NCI-H1105 (cell line): ENCODE measurements around the gene PRSS37.
"Not testable (repeated sequence)": the region's sequence is repeated elsewhere in the genome, so short reads cannot be mapped to it uniquely, and the experiment has no call there.

Experiments
- DNase-seq: peaks from one replicate; lab custom pipeline; 2025; lab: John Stamatoyannopoulos, UW

Gene PRSS37, protein sequence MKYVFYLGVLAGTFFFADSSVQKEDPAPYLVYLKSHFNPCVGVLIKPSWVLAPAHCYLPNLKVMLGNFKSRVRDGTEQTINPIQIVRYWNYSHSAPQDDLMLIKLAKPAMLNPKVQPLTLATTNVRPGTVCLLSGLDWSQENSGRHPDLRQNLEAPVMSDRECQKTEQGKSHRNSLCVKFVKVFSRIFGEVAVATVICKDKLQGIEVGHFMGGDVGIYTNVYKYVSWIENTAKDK

GRCh38 chr7:141841385-141841784, at the start of gene PRSS37:
Gene PRSS37, minus strand, starts transcription at chr7:141841485. Its CDS starts 436 bp downstream, at chr7:141841049.
- DNase-seq = no peak

- DNase-seq = no peak
Observed at GRCh38 chr7:141889321-141889720, 48.0 kb upstream of the PRSS37 start.

DNA sequence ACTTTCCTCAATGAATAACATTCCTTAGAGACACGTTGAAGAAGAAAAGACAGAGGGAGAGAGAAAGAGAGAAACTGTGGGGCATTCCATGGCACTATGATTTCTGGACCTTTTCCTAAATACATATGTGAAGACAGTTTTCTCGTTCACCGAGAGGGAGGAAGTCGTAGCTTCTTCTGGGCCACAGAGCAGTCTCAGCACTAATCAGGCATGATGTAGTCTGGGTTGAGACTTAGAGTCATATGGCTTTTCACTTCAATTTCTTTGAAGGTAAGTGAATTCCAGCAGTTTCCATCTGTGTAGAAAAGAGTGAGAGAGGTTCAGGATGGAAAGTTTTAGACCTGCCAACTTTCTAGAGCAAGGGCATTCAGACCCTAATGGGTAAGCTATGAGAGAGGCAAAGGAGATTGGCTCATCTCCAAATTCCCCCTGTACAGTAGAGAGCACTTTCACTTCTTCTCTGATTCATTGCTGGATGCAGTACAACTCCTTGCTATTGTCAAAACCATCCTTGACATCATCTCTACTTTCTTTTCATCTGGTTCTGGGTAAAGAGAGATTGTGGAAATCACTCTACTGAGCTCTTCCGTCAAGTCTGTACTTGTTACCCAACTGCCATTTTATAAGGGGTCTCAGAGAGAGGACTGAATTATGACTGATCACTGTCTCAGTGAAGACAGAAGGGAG, 43.4 kb upstream of the PRSS37 start:
- no peak for DNase-seq

DNA sequence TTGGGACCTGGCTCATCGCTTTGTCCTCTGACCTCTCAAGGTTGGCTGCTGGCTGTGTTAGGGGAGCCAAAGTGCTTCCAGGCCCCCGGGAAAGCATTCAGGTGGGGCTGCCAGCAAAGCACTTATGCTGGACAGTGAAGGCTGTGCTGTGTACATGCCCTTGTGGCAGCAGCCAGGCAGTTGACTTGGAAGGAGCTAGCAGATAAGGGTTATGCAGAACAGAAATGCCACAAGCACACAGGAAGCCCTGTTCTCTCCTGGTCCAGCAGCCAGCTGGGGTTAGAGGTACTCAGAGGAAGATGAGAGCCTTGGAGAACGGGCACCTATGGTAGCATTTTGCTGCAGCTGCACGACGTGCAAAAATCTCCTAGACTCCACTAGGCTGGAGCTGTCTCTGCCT, 39.7 kb upstream of the PRSS37 start:
- no peak for DNase-seq

DNA sequence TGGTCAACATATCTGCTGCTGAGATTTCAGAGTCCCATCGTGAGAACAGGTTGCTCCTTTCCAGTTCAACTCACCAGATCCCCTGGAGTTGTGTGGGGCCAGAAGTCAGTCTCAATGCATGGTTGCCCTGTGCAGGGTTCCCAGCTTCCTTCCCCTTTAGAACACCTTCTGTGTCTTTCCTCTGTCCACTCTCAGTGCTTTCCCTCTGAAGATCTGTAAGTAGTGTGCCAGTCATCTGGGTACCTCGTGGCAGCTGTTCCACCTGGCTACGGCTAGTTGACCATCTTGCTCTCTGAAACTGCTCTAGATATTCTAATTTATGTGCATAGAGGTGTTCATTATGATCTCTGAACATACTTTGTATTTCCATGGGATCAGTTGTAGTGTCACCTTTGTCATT, 36.1 kb upstream of the PRSS37 start:
- DNase-seq = no peak

DNA sequence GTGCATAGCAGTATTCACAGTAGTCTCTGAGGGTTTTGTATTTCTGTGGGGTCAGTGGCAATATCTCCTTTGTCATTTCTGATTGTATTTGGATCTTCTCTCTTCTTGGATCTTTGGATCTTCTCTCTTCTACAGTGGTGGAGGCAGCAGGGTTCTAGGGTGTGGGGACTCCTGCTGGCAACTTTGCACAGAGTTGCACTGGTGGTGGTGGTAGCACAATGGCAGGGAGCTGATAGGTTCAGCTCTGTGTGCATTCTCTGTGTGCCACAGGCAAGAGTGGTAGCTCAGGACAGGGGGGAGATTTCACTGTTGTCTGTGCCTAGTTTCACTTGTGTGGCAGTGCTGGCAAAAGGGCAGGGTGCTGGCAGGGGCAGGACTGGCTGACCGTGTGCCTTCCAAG, 35.1 kb upstream of the PRSS37 start:
- DNase-seq = no peak

DNA sequence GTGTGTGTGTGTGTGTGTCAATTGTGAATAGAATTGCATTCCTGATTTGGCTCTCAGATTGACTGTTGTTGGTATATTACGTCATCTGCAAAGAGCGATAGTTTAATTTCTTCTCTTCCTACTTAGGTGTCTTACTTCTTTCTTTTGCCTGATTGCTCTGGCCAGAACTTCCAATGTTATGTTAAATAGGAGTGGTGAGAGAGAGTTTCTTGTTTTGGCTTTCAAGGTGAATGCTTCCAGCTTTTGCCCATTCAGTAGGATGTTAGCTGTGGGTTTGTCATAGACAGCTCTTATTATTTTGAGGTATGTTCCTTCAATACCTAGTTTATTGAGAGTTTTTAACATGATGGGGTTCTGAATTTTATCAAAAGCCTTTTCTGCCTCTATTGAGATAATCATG, 34.2 kb upstream of the PRSS37 start:
- no peak for DNase-seq

GRCh38 chr7:141874787-141875186, 33.5 kb upstream of the PRSS37 start:
- no peak for DNase-seq

GRCh38 chr7:141872931-141873330, 31.6 kb upstream of the PRSS37 start:
- DNase-seq = no peak

DNA sequence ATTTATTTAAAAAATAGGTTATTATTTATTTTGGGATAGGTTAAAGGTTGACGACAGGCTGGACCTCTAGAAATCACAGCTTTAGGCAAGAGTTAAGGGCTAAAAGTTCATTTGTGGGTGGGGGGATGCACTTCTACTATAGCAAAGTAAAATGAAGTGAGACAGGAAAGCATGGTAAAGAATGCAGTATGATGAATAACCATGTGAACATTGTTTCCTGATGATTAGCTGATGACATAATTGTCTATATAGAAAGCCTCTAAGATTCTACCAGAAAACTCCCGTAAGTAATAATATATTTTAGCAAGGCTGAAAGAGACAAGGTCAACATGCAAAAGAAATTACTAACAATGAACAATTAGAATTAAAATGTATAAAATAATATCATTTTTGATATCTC, 25.7 kb upstream of the PRSS37 start:
- no peak for DNase-seq

GRCh38 chr7:141864765-141865447, 23.6 kb upstream of the PRSS37 start:
- no peak for DNase-seq

GRCh38 chr7:141860207-141860606, 18.9 kb upstream of the PRSS37 start:
- no peak for DNase-seq

- DNase-seq = no peak
Observed at GRCh38 chr7:141847996-141848395, 6.7 kb upstream of the PRSS37 start.

- DNase-seq = no peak
Observed at GRCh38 chr7:141844256-141844655, 3.0 kb upstream of the PRSS37 start.

DNA sequence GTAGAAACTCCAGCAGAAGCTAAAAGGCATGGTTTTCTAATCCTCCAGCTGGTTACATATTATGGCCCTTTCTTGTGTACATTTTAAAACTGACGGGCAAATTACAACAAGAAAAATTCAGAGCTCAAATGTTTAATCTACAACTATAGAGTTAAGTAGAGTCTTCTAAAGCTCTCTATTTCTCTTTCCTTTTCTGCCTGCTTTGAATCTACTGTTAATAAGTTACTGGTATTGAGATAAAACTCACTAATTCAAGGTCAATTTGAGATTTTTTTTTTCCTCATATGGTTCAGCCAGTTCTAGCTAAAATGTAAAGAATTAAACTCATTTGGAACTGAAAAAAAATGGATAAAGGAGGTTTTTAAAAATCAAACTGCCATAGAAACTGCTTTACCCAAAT, 1.6 kb upstream of the PRSS37 start:
- no peak for DNase-seq

- no peak for DNase-seq
Observed at GRCh38 chr7:141840708-141841107, 577 bp downstream of the PRSS37 start.

DNA sequence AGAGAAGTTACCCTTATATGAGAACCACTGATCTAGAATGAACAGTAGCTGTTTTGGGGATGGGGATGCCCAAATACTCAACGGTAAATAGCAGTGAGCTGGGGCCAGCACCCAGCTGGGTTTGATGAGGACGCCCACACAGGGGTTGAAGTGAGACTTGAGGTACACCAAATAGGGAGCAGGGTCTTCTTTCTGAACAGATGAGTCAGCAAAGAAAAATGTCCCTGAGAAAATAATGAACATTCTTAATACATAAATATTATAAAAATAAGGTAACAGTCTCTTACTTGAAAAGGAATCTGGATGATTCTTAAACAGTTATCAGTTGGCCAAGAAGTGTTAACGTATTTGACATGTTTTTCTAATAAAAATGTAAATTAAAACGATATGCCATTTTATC, 2.0 kb downstream of the PRSS37 start:
- DNase-seq = no peak

DNA sequence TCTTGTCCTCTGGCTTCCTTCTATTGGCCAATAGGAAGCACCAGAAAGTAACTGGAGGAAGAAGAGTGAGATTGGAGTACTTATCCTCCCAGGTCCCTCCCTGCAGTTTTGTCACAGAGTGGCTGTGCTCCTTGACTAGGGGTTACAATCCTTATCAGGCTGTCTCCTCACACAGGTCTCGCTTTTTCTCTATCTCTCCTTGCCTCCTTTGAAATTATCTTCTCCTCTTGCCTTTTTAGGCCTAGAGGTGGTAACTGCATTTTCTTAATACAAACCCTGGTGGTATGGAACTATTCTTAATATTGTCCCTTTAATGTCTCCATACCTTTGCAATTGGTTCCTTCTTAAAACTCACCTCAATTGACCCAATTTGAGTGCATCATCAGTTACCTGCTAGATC, 2.7 kb downstream of the PRSS37 start:
- DNase-seq = no peak

GRCh38 chr7:141837683-141838082, 3.6 kb downstream of the PRSS37 start:
- no peak for DNase-seq

DNA sequence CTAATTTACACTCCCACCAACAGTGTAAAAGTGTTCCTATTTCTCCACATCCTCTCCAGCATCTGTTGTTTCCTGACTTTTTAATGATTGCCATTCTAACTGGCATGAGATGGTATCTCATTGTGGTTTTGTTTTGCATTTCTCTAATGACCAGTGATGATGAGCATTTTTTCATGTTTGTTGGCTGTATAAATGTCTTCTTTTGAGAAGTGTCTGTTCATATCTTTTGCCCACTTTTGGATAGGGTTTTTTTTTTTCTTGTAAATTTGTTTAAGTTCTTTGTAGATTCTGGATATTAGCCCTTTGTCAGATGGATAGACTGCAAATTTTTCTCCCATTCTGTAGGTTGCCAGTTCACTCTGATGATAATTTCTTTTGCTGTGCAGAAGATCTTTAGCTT, 18.9 kb downstream of the PRSS37 start:
- DNase-seq = not testable (repeated sequence)

GRCh38 chr7:141820067-141820466, 21.2 kb downstream of the PRSS37 start:
- no peak for DNase-seq

DNA sequence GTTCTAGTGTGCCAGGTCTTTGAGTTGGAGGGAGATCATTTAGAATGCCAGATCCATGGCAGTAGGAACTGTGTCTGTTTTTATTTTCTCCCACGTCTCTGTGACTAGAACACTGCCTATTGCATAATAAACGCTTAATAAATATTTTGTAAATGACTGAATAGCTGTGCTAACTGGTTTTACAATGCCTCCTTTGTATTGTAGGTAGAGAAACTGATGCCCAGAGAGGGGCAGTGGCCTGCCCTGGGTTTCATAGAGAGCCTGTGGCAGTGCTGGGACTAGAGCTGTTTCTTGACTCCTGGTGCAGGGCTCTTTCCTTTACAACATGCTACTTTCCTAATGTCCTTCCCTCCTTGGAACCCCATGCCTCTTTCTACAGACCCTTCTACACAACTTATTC, 48.8 kb downstream of the PRSS37 start:
- no peak for DNase-seq

GRCh38 chr7:141789917-141790316, 51.4 kb downstream of the PRSS37 start, which contains the start of gene TAS2R5:
Gene TAS2R5, plus strand, starts transcription at chr7:141790217. Its CDS starts 145 bp downstream, at chr7:141790362.
- no peak for DNase-seq
